K562 (cell line): ENCODE measurements around the gene DHX40. TPM values are rescaled to one million over a fixed set of nuclear protein-coding genes. Genes with fewer than 3 reads are reported as not detected.

Experiments used
- ATAC-seq: fragments of 200-7000 bp; cut with Tn5 transposase; 3 replicates; pipeline ENCODE4 v1.9.1; 2020; ENCODE audit warnings: moderate library complexity
- BruUV-seq: library from RNA; stranded (reverse); fragments of 400-500 nt; replicated peaks from 2 replicates; lab custom pipeline; 2021; lab: Mats Ljungman, UMichigan
- CTCF ChIA-PET: fragments of 300-600 bp; formaldehyde crosslinking; extraction: SDS; loops from one replicate; lab custom pipeline; 2021; ENCODE audit warnings: low intra/inter-chr PET ratio; lab: Yijun Ruan, JAX
- POLR2A ChIA-PET: fragments of 300-600, 350-650 bp; sonication (Branson Sonifier 250); formaldehyde crosslinking; extraction: SDS; loops from one replicate; lab custom pipeline; 2021; ENCODE audit warnings: antibody characterized with exemption, inconsistent platforms; lab: Yijun Ruan, JAX
- DNase-seq, 4 experiments: peaks; one replicate each; pipeline versions ENCODE4 v3.0.0 to v3.0.0-alpha.2; 2011 to 2018; ENCODE audit warnings: low spot score in 3 of 4, mixed read lengths in 3 of 4; ENCODE audit errors: extremely low read depth in 1 of 4
- FAIRE-seq: peaks from 2 replicates; lab custom pipeline; 2011; peaks lifted over from hg19 to GRCh38; lab: Jason Lieb, UNC
- H2AFZ ChIP-seq: 2 replicates; pipeline ENCODE4 v1.6.0; 2011; ENCODE audit warnings: low read depth, low read length, control low read depth, inconsistent platforms
- H3K27ac ChIP-seq: fragments of 200-600 bp; 3 replicates; pipeline ENCODE4 v1.8.0; 2011; ENCODE audit warnings: low read depth, mild to moderate bottlenecking, control low read depth, inconsistent platforms, low read length, moderate library complexity, mixed read lengths; ENCODE audit errors: extremely low read depth
- H3K27me3 ChIP-seq, 2 experiments: fragments of 300-600 bp in 1 of 2; 2 replicates in 1 of 2; 3 replicates in 1 of 2; pipeline versions ENCODE4 v1.6.0 to v1.8.0; 2011; ENCODE audit warnings: inconsistent platforms in 2 of 2, low read length in 2 of 2, mild to moderate bottlenecking in 1 of 2, mixed read lengths in 1 of 2, moderate library complexity in 1 of 2; ENCODE audit not compliant: control insufficient read depth in 2 of 2, insufficient read depth in 2 of 2
- H3K36me3 ChIP-seq: fragments of 300-600 bp; 3 replicates; pipeline ENCODE4 v1.8.0; 2011; ENCODE audit warnings: mild to moderate bottlenecking, low read length, inconsistent platforms; ENCODE audit not compliant: control insufficient read depth, insufficient read depth
- H3K4me1 ChIP-seq, 2 experiments: fragments of 200-600 bp in 1 of 2; replicated peaks in 1 of 2; 2 replicates in 1 of 2; 3 replicates in 1 of 2; pipeline versions ENCODE4 v1.5.1 to v1.8.0; 2011; ENCODE audit warnings: inconsistent platforms in 2 of 2, low read length in 2 of 2, mild to moderate bottlenecking in 1 of 2, mixed read lengths in 1 of 2, moderate library complexity in 1 of 2; ENCODE audit not compliant: control insufficient read depth in 2 of 2, insufficient read depth in 2 of 2
- H3K4me2 ChIP-seq: 2 replicates; pipeline ENCODE4 v1.6.1; 2011; ENCODE audit warnings: low read length, control low read depth, inconsistent platforms, mixed read lengths; ENCODE audit not compliant: insufficient read depth
- H3K4me3 ChIP-seq: fragments of 200-600 bp; sonication (generic), shearing (Covaris generic); 2 replicates; pipeline ENCODE4 v1.5.1; 2016; ENCODE audit warnings: control low read depth, inconsistent platforms
- H3K79me2 ChIP-seq: fragments of 200-600 bp; 3 replicates; pipeline ENCODE4 v1.8.0; 2011; ENCODE audit warnings: low read length, inconsistent platforms; ENCODE audit not compliant: control insufficient read depth, insufficient read depth
- H3K9ac ChIP-seq, 2 experiments: 2 replicates each; pipeline versions ENCODE4 v1.6.0 to v1.6.1; 2011; ENCODE audit warnings: low read depth in 2 of 2, low read length in 2 of 2, control low read depth in 1 of 2, inconsistent platforms in 1 of 2, mild to moderate bottlenecking in 1 of 2, mixed read lengths in 1 of 2; ENCODE audit not compliant: insufficient read depth in 1 of 2
- H3K9me1 ChIP-seq: one replicate; pipeline ENCODE4 v1.6.0; 2011; ENCODE audit warnings: inconsistent platforms, mild to moderate bottlenecking, low read length, moderate library complexity; ENCODE audit not compliant: control insufficient read depth, insufficient read depth
- H3K9me3 ChIP-seq: replicated peaks from 2 replicates; pipeline ENCODE4 v1.5.1; 2011; ENCODE audit warnings: low read depth, low read length, inconsistent platforms; ENCODE audit not compliant: control insufficient read depth, insufficient read depth
- H4K20me1 ChIP-seq: replicated peaks from 2 replicates; pipeline ENCODE4 v1.6.1; 2011; ENCODE audit warnings: low read length, inconsistent platforms, mixed read lengths; ENCODE audit not compliant: control insufficient read depth, insufficient read depth
- BCOR ChIP-seq: fragments of 450-650 bp; IDR thresholded peaks from 2 replicates; pipeline ENCODE4 v1.6.1; 2016
- GTF2B ChIP-seq: IDR thresholded peaks from 2 replicates; pipeline ENCODE4 v1.6.1; 2011; ENCODE audit not compliant: insufficient read length; ENCODE audit errors: extremely low read depth
- GTF2E2 ChIP-seq: fragments of 200-800 bp; sonication (Bioruptor generic); IDR thresholded peaks from 2 replicates; pipeline ENCODE4 v1.6.1; 2016; ENCODE audit warnings: missing genetic modification characterization, missing compliant biosample characterization
- OTX1 ChIP-seq: fragments of 450-650 bp; formaldehyde crosslinking; IDR thresholded peaks from 2 replicates; pipeline ENCODE4 v1.4.0; 2022; ENCODE audit warnings: mild to moderate bottlenecking
- RUNX1 ChIP-seq: sonication (generic); IDR thresholded peaks from 2 replicates; pipeline ENCODE4 v1.6.1; 2016; ENCODE audit warnings: antibody characterized with exemption, low read depth
- SREBF2 ChIP-seq: sonication (generic); formaldehyde crosslinking; IDR thresholded peaks from 2 replicates; pipeline ENCODE4 v1.4.0; 2020; ENCODE audit warnings: mild to moderate bottlenecking, missing genetic modification reagents
- WGBS: fragments of 100-300 bp; shearing (Covaris generic); methylation state at CpG from one replicate; pipeline ENCODE4 v1.1.6; 2016; ENCODE audit warnings: low coverage, mixed read lengths; ENCODE audit not compliant: insufficient coverage; ENCODE audit errors: missing lambda C conversion rate; 5-methylcytosine and 5-hydroxymethylcytosine counted together
- in situ Hi-C: fragments of 300-500 bp; cut with MboI; formaldehyde crosslinking; loops from 4 replicates; pipeline ENCODE4 v1.15.0; 2018; ENCODE audit warnings: inconsistent platforms, mixed read lengths
- intact Hi-C: fragments of 100-400 bp; cut with micrococcal nuclease; formaldehyde crosslinking; loops from 2 replicates; pipeline ENCODE4 v1.14.2; 2022
- polyA plus RNA-seq, 8 experiments: library from polyadenylated mRNA; depleted of rRNA in 4 of 8; stranded (reverse) in 5 of 8; unstranded in 3 of 8; fragments of >200 nt; fragmentation: Nextera tagmentation in 2 of 8; fragmentation: Illumina TruSeq in 1 of 8; extraction: Ambion mirVana in 2 of 8; extraction: Trizol in 1 of 8; gene quantifications; 2 replicates each; pipeline versions ENCODE4 v1.2.1 to v1.2.3, GENCODE V29; 2011 to 2014; ENCODE audit warnings: inconsistent platforms in 1 of 8, missing spikeins in 1 of 8
- total RNA-seq, 7 experiments: library from RNA; depleted of rRNA in 6 of 7; stranded (reverse); fragments of >200 nt in 6 of 7; fragmentation: Illumina TruSeq in 2 of 7; extraction: Trizol in 2 of 7; gene quantifications; 2 replicates each; pipeline versions ENCODE4 v1.2.1 to v1.2.3, GENCODE V29; 2011 to 2021; ENCODE audit warnings: low replicate concordance in 1 of 7

Gene DHX40
- total and polyA plus RNA-seq, 9 of the 15 experiments (the other 6 are each of a cell fraction or from before 2014, with no cell fraction given), result 7.2 to 38.6 (median 18.7) TPM

GRCh38 chr17:59538195-59538909 lies 27.1 kb upstream of the DHX40 start (continued):
- TF ChIP-seq BCOR (0 out of 2 replicates have a peak, but pooled peaks have one; percentile 12), SREBF2 (CRISPR knock-in tag) (no peak), GTF2E2 (no peak)

GRCh38 chr17:59542960-59543635 lies 22.3 kb upstream of the DHX40 start:
- FAIRE-seq (no peak), ATAC-seq (peak; percentile 66), DNase-seq (no peak)
- Histone ChIP-seq H3K4me1 (peaks cover 4 to 8% of the 10 kb centered on the region in 2 experiments; a peak in 2 of 5 replicates), H3K79me2 (no peaks in the 10 kb centered on the region), H3K4me3 (no peak overlapping the region), H3K4me2 (no peak overlapping the region), H3K9me3 (no peaks in the 10 kb centered on the region), H3K36me3 (no peaks in the 10 kb centered on the region), H2AFZ (peak overlapping the region; percentile 68), H3K9ac (peak overlapping the region in 1 of 2 experiments; percentile 21; a peak in 1 of 4 replicates), H3K9me1 (no peaks in the 10 kb centered on the region), H3K27me3 (no peaks in the 10 kb centered on the region), H4K20me1 (no peaks in the 10 kb centered on the region), H3K27ac (no peak overlapping the region)
- ChIA-PET CTCF (no interaction called here), POLR2A (interaction anchor here (0.6 kb wide), 1 partner anchor 169 kb away, joined by 3 read pairs; no protein-coding TSS in a partner anchor)
- BruUV-seq, result no TSS peak
- intact Hi-C loops (no loop called here), in situ Hi-C loops (no loop called here)
- TF ChIP-seq RUNX1, result no peak
- TF ChIP-seq GTF2B, result no peak
- TF ChIP-seq OTX1, result no peak
- 22% methylated on average over 8 of the region's 8 CpGs for WGBS
